ENCODE data around the gene KRT85.

- TF ChIP-seq CTCF (IDR thresholded peaks at IDR 0.05) (no peak), POLR2A (IDR thresholded peaks at IDR 0.05) (no peak)
Observed at GRCh38 chr12:52343550-52343949, 23.7 kb downstream of the KRT85 start.
